ENCODE measurements around the gene ALX4. TPM values are rescaled to one million over a fixed set of nuclear protein-coding genes. Genes with fewer than 3 reads are reported as not detected.

The ALX4 gene
- total and polyA plus RNA-seq, 11 donors: 0.03 to 0.24 (median 0.10) TPM; not detected in 3

DNA sequence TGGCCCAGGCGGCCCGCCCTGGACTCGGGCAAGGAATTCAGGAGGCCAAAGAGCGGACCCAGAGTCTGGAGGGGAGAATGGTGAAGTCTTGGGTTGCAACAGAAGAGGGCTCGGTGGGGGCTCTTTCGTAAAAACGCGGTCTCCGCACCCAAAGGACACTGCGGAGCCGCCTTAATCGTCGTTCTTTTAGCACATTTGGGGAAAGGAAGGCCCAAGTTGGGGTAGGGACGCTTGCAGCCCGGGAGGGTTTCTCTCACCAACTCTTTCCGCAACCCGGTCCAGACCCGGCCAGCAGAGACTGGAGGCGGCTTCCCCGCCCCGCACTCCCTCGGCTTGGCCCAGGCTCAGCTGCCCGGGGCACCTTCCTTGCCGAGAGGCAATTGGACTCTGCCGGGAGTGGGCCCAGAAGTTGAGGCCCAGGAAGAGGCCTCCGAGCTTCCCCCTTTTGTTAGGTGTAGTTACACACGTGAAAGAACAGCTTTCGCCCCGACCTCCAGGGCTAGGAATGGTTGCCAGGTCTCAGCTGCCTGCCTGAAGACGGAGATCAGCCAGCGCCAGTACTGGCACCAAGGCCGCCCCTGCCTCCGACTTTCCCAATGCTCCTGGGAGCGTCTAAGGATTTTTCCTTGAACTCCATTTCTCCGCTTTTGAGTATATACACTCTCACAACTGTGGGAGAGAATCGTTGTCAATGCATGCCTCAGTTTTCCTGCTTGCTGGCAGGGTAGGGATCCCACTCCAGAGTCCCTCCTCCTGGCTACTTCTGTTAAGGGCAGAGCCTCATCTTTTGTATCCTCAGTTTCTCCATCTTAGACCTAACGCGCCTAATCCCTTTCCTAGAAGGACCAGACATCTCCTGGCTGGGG, 3.7 kb downstream of the ALX4 start:
- WGBS, 4 donors: 44 to 62% (median 58%) methylated on average over 27 to 38 of the region's 38 CpGs

DNA sequence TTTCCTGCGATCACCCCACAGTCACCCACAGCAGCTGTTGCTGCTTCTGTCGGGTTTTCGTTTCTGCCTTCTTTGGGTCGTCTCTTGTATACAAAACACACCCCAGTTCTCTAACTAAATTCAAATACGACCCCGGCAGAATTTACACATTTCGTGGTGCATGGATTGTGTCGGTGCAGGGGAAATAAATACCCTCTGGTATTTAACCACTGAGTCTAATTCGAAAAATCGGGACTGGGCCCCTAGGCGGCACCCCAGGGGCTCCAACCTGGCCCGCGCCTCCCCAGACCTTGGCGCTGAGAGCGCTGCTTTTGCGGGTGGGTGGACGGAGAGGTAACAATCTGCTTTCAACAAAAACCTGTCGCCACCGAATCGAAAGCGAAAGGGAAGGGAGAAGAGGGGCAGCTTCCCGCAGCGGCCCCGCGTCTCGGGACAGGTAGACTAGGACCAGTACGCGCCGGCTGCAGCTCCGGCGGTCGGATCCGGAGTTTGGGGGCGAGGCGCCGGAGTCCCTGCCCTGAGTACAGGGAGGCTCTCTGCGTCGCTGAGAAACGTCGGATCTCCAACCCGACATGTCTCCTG, 4.4 kb downstream of the ALX4 start:
- no peak overlapping the region for H3K27ac ChIP-seq
- H3K9me3 ChIP-seq: no peaks in the 10 kb centered on the region
- peaks cover 2 to 42% (median 22%) of the 10 kb centered on the region in 12 donors for H3K4me1 ChIP-seq
- intact Hi-C loops (cut with DNase I): loop anchor here in 1 of 10 donors (10.0 kb wide), 1 partner anchor 309 kb away; no protein-coding TSS in a partner anchor
- peak overlapping the region; percentile 21 to 66 (median 53) for H3K4me3 ChIP-seq
- DNase-seq: no peak
- H3K36me3 ChIP-seq: no peaks in the 10 kb centered on the region
- ATAC-seq: no peak
- TF ChIP-seq, protein P1, sequence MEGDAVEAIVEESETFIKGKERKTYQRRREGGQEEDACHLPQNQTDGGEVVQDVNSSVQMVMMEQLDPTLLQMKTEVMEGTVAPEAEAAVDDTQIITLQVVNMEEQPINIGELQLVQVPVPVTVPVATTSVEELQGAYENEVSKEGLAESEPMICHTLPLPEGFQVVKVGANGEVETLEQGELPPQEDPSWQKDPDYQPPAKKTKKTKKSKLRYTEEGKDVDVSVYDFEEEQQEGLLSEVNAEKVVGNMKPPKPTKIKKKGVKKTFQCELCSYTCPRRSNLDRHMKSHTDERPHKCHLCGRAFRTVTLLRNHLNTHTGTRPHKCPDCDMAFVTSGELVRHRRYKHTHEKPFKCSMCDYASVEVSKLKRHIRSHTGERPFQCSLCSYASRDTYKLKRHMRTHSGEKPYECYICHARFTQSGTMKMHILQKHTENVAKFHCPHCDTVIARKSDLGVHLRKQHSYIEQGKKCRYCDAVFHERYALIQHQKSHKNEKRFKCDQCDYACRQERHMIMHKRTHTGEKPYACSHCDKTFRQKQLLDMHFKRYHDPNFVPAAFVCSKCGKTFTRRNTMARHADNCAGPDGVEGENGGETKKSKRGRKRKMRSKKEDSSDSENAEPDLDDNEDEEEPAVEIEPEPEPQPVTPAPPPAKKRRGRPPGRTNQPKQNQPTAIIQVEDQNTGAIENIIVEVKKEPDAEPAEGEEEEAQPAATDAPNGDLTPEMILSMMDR (IDR thresholded peaks at IDR 0.05): no peak
- TF ChIP-seq POLR2A (IDR thresholded peaks at IDR 0.05): no peak
- peaks cover 18 to 99% (median 81%) of the 10 kb centered on the region in 9 donors for H3K27me3 ChIP-seq
- 6 to 17% (median 14%) methylated on average over 24 to 41 of the region's 41 CpGs for WGBS, 4 donors

More for the DNA sequence above, 3.7 kb downstream of the ALX4 start:
- Histone ChIP-seq H3K36me3 (no peaks in the 10 kb centered on the region), H3K27me3 (peaks cover 25 to 100% (median 88%) of the 10 kb centered on the region in 9 donors), H3K4me1 (peaks cover 2 to 50% (median 25%) of the 10 kb centered on the region in 12 donors), H3K4me3 (peak overlapping the region; percentile 21 to 66 (median 53)), H3K27ac (no peak overlapping the region), H3K9me3 (no peaks in the 10 kb centered on the region)
- ATAC-seq (no peak), DNase-seq (no peak)
- no peak for TF ChIP-seq POLR2A (IDR thresholded peaks at IDR 0.05)
- intact Hi-C loops (cut with DNase I): loop anchor here in 1 of 10 donors (10.0 kb wide), 1 partner anchor 309 kb away; no protein-coding TSS in a partner anchor

DNA sequence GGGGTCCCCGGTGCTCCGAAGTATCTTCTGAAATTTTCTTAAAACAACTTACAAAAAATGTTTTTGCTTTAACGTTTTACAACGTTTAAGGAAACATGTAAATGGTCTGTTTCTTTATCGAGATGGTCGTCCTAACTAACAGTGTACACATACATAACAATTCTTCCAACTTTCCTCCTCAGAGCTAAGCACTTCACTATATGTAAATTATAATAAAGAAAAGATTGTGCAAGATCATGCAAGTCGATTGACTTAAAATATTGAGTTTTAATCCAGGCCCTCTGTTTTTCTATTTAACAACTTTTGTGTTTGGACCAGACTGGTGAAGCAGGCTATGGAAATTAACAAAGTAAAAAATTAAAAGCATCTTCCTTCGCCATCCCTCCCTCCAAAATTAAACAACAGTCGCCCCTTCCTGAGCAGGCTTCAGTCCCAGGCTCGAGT, 4.9 kb downstream of the ALX4 start:
- DNase-seq: no peak
- no peaks in the 10 kb centered on the region for H3K9me3 ChIP-seq
- intact Hi-C loops (cut with DNase I): loop anchor here in 1 of 10 donors (10.0 kb wide), 1 partner anchor 310 kb away; no protein-coding TSS in a partner anchor
- H3K36me3 ChIP-seq: no peaks in the 10 kb centered on the region
- ATAC-seq: no peak
- peaks cover 2 to 37% (median 19%) of the 10 kb centered on the region in 12 donors for H3K4me1 ChIP-seq
- H3K4me3 ChIP-seq: peak overlapping the region in 9 of 12 donors; percentile 28 to 66 (median 57)
- TF ChIP-seq, protein P1 (IDR thresholded peaks at IDR 0.05): no peak
- no peak for TF ChIP-seq POLR2A (IDR thresholded peaks at IDR 0.05)
- 13 to 28% (median 22%) methylated on average over 10 of the region's 10 CpGs for WGBS, 4 donors
- peaks cover 15 to 94% (median 76%) of the 10 kb centered on the region in 9 donors for H3K27me3 ChIP-seq
- no peak overlapping the region for H3K27ac ChIP-seq

DNA sequence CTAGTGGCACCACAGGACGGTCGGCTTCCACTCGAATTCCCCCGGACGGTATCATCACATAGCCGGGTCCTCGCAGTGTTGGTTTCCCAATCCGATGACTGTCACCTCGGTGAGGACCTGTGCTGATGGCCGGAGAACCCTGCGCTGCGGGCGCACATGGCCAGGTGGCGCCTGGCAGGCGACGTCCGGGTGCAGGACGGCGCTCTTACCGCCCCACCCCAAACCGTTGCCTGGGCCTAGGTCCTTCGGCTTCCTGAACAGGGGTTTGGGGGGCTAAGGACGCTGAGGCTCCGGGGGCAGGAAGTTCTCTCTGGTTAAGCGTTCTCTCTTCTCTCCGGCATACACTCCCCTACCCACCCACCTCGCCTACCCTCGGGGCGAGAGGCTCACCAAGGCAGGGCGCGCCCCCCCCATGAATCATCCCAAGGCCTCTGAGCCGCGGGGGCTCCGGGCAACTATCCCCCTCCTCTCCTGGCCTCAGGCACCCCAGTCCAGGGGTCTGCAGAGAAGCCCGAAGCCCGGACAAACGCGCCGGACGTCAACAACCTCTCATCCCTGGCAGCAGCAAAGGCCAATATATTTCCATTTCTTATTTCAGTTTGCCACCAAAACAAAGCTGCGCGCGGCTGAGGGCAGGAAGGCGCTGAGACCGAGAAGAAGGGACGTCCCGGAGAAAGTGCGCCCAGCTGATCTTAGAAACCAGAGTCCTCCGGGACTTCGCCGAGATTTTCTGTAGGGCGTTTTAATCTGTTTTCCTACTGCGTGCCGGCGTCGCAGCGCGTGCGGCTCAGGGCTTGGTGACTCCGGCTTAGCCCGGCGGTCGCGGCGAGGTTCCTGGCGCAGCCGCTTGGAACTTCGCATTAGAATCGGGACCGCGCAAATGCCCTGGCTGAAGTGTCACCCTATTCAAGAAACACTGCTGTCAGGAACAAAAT, 5.6 kb downstream of the ALX4 start:
- peaks cover 0 to 30% (median 13%) of the 10 kb centered on the region in 12 donors for H3K4me1 ChIP-seq
- H3K36me3 ChIP-seq: no peaks in the 10 kb centered on the region
- H3K9me3 ChIP-seq: no peaks in the 10 kb centered on the region
- 9 to 20% (median 13%) methylated on average over 52 to 71 of the region's 71 CpGs for WGBS, 4 donors
- intact Hi-C loops (cut with DNase I): loop anchor here in 1 of 10 donors (10.0 kb wide), 1 partner anchor 310 kb away; no protein-coding TSS in a partner anchor
- H3K27me3 ChIP-seq: peaks cover 13 to 90% (median 69%) of the 10 kb centered on the region in 9 donors
- DNase-seq (no peak), ATAC-seq (no peak)
- no peak overlapping the region for H3K27ac ChIP-seq
- peak overlapping the region in 8 of 12 donors; percentile 3 to 64 (median 28) for H3K4me3 ChIP-seq
- TF ChIP-seq, protein P1 (IDR thresholded peaks at IDR 0.05): no peak
- TF ChIP-seq POLR2A (IDR thresholded peaks at IDR 0.05): no peak
